Muscle of leg (tissue), 11 donors: ENCODE data around the gene KANSL1. TPM values are rescaled to one million over a fixed set of nuclear protein-coding genes. Genes with fewer than 3 reads are reported as not detected.
"Not testable (repeated sequence)": the region's sequence is repeated elsewhere in the genome, so short reads cannot be mapped to it uniquely, and the experiment has no call there.

ENCODE experiments used
- DNase-seq: peaks from one replicate; pipeline ENCODE4 v3.0.0; 2013
- H3K27ac ChIP-seq: one replicate; pipeline ENCODE4 v1.5.1; 2013; ENCODE audit warnings: mild to moderate bottlenecking, low read length, control low read depth
- H3K27me3 ChIP-seq: one replicate; pipeline ENCODE4 v1.6.1; 2013; ENCODE audit warnings: low read length; ENCODE audit not compliant: control insufficient read depth, insufficient read depth
- H3K36me3 ChIP-seq: one replicate; pipeline ENCODE4 v1.6.1; 2013; ENCODE audit warnings: low read length; ENCODE audit not compliant: control insufficient read depth, insufficient read depth
- H3K4me1 ChIP-seq: one replicate; pipeline ENCODE4 v1.6.1; 2013; ENCODE audit warnings: low read length; ENCODE audit not compliant: control insufficient read depth, insufficient read depth
- H3K4me3 ChIP-seq: one replicate; pipeline ENCODE4 v1.5.1; 2013; ENCODE audit warnings: low read length, control low read depth
- H3K9me3 ChIP-seq: replicated peaks from 2 replicates; pipeline ENCODE4 v1.6.1; 2013; ENCODE audit warnings: low read depth, low read length; ENCODE audit not compliant: control insufficient read depth
- WGBS: methylation state at CpG from one replicate; pipeline ENCODE4 v1.1.5; 2013; ENCODE audit warnings: missing lambda C conversion rate; ENCODE audit not compliant: insufficient coverage; 5-methylcytosine and 5-hydroxymethylcytosine counted together
- polyA plus RNA-seq, 8 donors: library from polyadenylated mRNA; unstranded; fragments of 120-200 nt; gene quantifications; one replicate each; pipeline versions ENCODE4 v1.2.1 to v1.2.3, GENCODE V29; 2013; ENCODE audit warnings: inconsistent platforms in 1 of 8, low replicate concordance in 1 of 8; ENCODE audit not compliant: insufficient read length in 8 of 8, insufficient read depth in 1 of 8
- total RNA-seq: library from RNA; stranded (reverse); fragments of 120-200 nt; gene quantifications from one replicate; pipeline ENCODE4 v1.2.4, GENCODE V29; 2013

The KANSL1 gene
- total and polyA plus RNA-seq, 9 donors: 27.9 to 76.6 (median 32.2) TPM

GRCh38 chr17:46101785-46102617, 91.2 kb downstream of the KANSL1 start:
- not testable (repeated sequence) for H3K27me3 ChIP-seq, H3K36me3 ChIP-seq, H3K4me1 ChIP-seq, H3K9me3 ChIP-seq, H3K27ac ChIP-seq, H3K4me3 ChIP-seq, DNase-seq
- 80% methylated on average over 2 of the region's 9 CpGs for WGBS

DNA sequence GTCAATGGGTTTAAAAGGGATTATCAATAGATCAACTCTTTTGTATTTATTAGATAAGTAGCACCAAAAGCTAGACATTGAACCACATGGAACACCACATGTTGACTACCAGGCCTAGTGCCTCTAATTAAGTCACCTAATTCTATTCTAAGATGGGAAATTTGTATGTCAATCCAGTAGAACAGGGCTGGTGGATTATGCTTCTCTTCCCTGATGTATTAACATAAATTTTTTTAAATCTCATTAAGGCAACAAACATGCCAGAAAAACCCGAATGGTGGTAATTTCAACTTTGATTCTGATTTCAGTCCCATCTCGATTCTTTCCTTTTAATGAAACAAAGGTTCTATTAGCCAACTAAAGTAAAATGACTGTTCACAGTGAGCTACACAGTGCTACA, 92.6 kb downstream of the KANSL1 start:
- no peak for DNase-seq
- WGBS: no CpG with 5 or more reads among the region's 2 CpGs
- H3K27me3 ChIP-seq: no peaks in the 10 kb centered on the region
- no peaks in the 10 kb centered on the region for H3K4me1 ChIP-seq
- no peak overlapping the region for H3K4me3 ChIP-seq
- H3K27ac ChIP-seq: no peak overlapping the region
- H3K9me3 ChIP-seq: no peaks in the 10 kb centered on the region
- H3K36me3 ChIP-seq: no peaks in the 10 kb centered on the region

GRCh38 chr17:46099865-46100264, 93.4 kb downstream of the KANSL1 start:
- H3K27ac ChIP-seq: no peak overlapping the region
- H3K4me1 ChIP-seq: no peaks in the 10 kb centered on the region
- H3K27me3 ChIP-seq: no peaks in the 10 kb centered on the region
- no CpG with 5 or more reads among the region's 1 CpG for WGBS
- no peaks in the 10 kb centered on the region for H3K9me3 ChIP-seq
- no peak overlapping the region for H3K4me3 ChIP-seq
- no peaks in the 10 kb centered on the region for H3K36me3 ChIP-seq
- no peak for DNase-seq

DNA sequence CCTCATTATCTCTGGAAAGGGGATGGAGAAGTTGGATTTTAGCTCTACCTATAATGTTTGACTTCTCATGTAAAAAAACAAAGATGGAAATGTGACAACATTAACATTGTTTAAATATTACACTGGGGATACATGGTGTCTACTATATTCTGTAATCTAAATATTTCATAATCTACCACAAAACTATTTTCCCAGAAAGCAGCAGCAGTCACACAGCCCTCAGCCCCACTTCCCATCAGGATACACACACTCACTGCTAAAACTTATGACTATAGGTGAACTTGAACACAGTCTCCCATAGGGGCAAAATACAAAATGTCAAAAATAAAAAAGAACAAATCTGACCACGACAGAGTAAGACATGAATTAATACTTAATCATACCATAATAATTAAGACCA, 95.7 kb downstream of the KANSL1 start:
- H3K27ac ChIP-seq: no peak overlapping the region
- H3K27me3 ChIP-seq: no peaks in the 10 kb centered on the region
- no peak for DNase-seq
- peaks cover 6% of the 10 kb centered on the region for H3K36me3 ChIP-seq
- no CpG with 5 or more reads among the region's 1 CpG for WGBS
- H3K4me3 ChIP-seq: no peak overlapping the region
- no peaks in the 10 kb centered on the region for H3K4me1 ChIP-seq
- no peaks in the 10 kb centered on the region for H3K9me3 ChIP-seq

DNA sequence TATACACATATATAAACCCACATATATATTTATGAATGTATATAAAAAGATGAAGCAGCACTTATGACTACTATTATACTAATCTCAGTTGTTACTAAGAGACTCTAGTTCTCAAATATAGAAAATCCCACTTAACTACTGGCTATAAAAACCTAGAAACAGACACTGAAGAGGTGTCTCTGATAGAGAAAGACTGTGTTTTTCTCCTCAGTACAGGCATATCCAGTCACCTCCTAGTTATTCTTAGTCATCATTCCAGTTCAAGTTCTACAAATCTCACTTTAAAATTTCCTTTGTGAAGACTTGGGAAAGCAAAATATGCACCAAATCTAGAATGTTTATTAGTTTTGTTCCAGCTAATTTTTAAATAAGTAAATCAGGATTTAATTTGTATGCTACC, 100.2 kb downstream of the KANSL1 start:
- H3K27ac ChIP-seq: no peak overlapping the region

DNA sequence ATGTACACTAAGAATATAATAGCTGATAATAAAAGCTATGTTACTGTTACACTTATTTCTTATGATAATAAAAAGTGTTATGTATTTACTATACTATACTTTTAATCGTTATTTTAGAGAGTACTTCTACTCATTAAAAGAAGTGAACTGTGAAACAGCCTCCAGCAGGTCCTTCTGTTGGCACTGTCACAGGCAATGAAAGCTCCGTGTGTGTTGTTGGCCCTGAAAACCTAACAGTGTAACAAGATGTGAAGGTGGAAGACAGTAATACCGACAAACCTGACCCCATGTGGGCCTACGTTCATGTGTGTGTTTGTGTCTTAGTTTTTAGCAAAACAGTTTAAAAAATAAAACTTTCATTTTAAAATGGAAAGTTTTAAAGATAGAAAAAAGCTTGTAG, 102.4 kb downstream of the KANSL1 start:
- no peaks in the 10 kb centered on the region for H3K4me1 ChIP-seq
- H3K4me3 ChIP-seq: no peak overlapping the region
- DNase-seq: no peak
- no CpG with 5 or more reads among the region's 4 CpGs for WGBS
- no peak overlapping the region for H3K27ac ChIP-seq
- H3K36me3 ChIP-seq: peaks cover 9% of the 10 kb centered on the region
- no peaks in the 10 kb centered on the region for H3K9me3 ChIP-seq
- no peaks in the 10 kb centered on the region for H3K27me3 ChIP-seq

More for the DNA sequence above, 100.2 kb downstream of the KANSL1 start:
- no peak overlapping the region for H3K4me3 ChIP-seq
- H3K36me3 ChIP-seq: peaks cover 9% of the 10 kb centered on the region
- H3K27me3 ChIP-seq: no peaks in the 10 kb centered on the region
- H3K4me1 ChIP-seq: no peaks in the 10 kb centered on the region
- no peak for DNase-seq
- H3K9me3 ChIP-seq: no peaks in the 10 kb centered on the region

DNA sequence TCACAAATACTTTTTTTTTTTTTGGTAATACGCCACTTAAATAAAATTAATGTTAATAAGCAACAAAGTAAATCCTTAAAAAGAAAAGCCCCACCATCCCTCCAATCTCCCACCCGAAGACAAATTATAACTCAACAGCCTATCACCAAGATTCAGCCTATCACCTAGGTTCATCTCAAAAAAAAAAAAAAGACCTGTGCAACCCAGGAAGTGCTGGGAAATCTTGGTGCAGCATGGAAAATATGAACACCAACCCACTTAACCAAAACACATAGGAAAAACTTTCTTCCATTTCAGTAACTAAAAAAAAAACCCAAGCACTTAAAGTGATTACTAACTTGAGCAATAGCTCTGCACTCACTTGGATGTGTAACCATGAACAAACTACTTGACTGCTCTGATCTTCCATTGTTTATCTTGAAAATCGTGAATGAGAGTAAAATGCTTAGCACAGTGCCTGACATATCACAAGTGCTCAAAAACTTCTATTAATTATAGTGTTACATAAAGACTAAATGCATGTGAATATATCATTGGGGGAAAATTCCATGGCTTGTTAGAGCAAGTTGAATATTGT, 103.8 kb downstream of the KANSL1 start:
- no peak overlapping the region for H3K27ac ChIP-seq
- no peak for DNase-seq
- no CpG with 5 or more reads among the region's 3 CpGs for WGBS
- no peak overlapping the region for H3K4me3 ChIP-seq
- no peaks in the 10 kb centered on the region for H3K9me3 ChIP-seq
- H3K36me3 ChIP-seq: peaks cover 9% of the 10 kb centered on the region
- no peaks in the 10 kb centered on the region for H3K27me3 ChIP-seq
- no peaks in the 10 kb centered on the region for H3K4me1 ChIP-seq

DNA sequence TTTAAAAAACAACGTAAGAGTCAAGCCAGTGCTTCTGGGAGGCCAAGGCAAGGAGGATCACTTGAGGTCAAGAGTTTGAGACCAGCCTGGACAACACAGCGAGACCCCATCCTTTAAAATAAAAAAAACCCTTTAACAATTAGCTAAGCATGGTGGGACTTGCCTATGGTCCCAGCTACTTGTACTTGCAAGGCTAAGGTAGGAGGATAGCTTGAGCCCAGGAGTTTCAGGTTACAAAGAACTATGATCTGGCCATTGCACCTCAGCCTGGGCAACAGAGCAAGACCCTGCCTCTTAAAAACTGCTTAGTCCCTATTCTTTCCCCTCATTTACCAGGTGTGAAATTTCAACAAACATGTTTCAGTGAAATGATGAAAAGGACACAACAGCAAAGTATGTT, 104.6 kb downstream of the KANSL1 start:
- Histone ChIP-seq H3K4me1 (no peaks in the 10 kb centered on the region), H3K27me3 (no peaks in the 10 kb centered on the region), H3K4me3 (no peak overlapping the region), H3K9me3 (no peaks in the 10 kb centered on the region), H3K36me3 (peaks cover 4% of the 10 kb centered on the region), H3K27ac (no peak overlapping the region)
- 100% methylated on average over 1 of the region's 2 CpGs for WGBS
- DNase-seq: no peak

- H3K4me3 ChIP-seq, DNase-seq, H3K27me3 ChIP-seq, H3K4me1 ChIP-seq, H3K9me3 ChIP-seq, H3K27ac ChIP-seq, H3K36me3 ChIP-seq: not testable (repeated sequence)
- WGBS: 67% methylated on average over 1 of the region's 4 CpGs
Observed at GRCh38 chr17:46087871-46088270, 105.4 kb downstream of the KANSL1 start.

GRCh38 chr17:46086821-46087220, 106.4 kb downstream of the KANSL1 start:
- no peak for DNase-seq
- WGBS: 92% methylated on average over 3 of the region's 4 CpGs
- H3K27ac ChIP-seq: no peak overlapping the region
- H3K36me3 ChIP-seq: peaks cover 4% of the 10 kb centered on the region
- no peaks in the 10 kb centered on the region for H3K4me1 ChIP-seq
- H3K9me3 ChIP-seq: no peaks in the 10 kb centered on the region
- H3K27me3 ChIP-seq: no peaks in the 10 kb centered on the region
- H3K4me3 ChIP-seq: no peak overlapping the region
